GM18858 (cell line): ENCODE data around the gene OSR1.

Source experiments
- ATAC-seq: cut with Tn5 transposase; IDR thresholded peaks from one replicate; pipeline ENCODE4 v1.9.1; 2021; ENCODE audit not compliant: unreplicated experiment

Gene OSR1

DNA sequence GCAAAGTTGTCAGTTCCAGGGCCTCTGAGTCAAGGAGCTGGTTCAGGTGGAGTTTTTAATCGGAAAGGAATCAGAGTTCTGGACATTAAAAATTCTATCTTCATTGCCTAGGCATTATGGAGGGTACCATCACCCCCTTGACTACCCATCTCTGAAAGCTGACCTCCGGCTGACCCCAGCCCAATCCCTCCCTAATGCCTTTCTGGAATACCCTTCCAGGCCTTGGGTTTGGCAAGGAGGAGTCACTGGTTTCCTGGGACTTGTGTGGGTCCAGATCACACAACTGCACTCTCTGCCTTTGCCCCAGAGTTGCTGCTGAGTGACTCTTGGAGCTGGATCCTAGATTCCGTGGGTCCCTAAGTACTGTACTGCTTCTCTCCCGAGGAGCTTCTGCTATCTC lies 1.0 kb upstream of the OSR1 start:
- no peak for ATAC-seq

GRCh38 chr2:19359021-19359357 lies 566 bp upstream of the OSR1 start:
- no peak for ATAC-seq

- no peak for ATAC-seq
These were observed 801 bp downstream of the OSR1 start for GRCh38 chr2:19357402-19358241.

GRCh38 chr2:19356545-19357401 lies 1.6 kb downstream of the OSR1 start:
- ATAC-seq, result no peak

DNA sequence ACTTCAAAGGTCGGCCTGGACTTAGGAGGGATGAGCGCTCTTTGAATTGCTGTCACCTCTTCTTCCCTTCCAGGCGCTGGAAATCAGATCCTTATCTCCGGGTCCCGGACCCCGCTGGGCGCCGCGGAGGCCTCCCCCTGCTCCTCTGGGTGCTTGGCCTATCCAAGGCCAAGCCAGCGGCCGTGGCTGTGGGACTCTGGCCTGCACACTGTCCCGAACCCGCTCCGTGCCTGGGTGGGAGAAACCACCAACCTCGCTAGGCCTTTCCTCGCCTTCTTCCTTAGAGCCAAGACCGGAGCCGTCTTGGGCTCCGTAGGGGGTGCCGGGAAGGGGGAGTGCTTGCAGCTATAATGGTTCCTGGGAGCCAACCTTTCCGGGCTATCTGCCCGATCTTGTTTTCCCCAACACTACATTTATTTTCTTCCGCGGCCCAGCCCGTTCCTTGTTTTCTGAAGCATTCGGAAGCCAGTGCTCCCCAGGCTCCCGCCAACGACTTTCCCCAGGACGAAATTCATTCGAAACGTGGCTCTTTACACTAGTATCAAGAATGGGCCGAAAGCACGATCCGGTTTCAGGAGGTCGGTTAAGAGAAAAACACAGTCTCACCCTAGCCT lies 2.4 kb downstream of the OSR1 start:
- no peak for ATAC-seq

- no peak for ATAC-seq
These were observed 3.0 kb downstream of the OSR1 start for GRCh38 chr2:19355416-19355821.

GRCh38 chr2:19355014-19355405 lies 3.4 kb downstream of the OSR1 start:
- no peak for ATAC-seq

DNA sequence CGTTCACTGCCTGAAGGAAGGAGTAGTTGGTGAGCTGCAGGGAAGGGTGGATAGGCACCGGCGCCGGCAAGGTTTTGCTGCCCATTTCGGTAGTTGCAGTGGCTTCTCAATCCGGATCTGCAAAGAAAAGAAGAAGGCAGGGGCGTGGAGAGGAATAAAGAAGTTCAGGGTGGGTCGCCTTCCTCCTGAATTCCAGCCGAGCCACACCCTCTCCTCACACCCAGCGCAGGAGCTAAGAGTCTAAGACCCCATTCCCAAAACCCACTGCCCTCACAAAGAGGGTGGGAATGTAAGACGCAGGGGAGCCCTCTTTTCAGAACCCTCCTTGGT lies 4.7 kb downstream of the OSR1 start:
- no peak for ATAC-seq

GRCh38 chr2:19352946-19353720 lies 5.3 kb downstream of the OSR1 start:
- ATAC-seq, result no peak

DNA sequence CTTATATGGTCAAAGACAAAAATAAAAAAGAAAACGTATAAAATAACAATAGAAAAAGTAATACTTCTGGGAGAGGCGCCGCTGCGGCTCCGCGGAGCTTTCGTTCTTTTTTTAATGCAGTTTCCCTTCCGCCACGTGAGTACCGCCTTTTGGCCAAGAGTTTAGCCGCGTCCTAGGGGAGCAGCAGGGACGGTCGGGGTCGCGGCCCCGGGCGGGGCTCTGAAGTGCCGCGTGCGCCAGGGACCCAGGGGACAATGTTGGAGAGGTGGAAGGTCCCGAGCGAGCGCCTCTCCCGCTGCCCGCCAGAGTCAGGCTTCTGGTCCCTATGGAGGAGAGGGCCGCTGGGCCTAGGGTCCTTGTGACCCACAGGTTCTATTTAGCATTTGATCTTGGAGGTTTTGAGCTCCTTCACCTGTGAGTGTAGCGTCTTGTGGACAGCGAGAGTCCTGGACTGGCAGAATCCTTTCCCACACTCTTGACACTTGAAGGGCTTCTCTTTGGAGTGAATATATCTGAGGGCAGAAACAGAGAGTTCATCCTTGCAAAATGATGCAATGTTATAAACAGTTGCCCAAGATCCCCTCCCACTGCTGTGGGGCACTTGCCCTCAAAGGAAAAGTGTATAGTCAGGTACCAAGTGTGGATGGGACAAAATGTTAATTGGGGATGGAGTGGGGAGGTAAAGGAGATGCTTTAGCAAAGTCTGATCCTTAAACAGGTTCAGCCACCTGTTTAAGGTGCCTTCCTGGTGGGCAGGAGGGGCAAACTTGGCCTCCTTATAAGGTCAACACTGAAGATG lies 6.3 kb downstream of the OSR1 start:
- no peak for ATAC-seq

GRCh38 chr2:19351499-19351898 lies 6.9 kb downstream of the OSR1 start:
- no peak for ATAC-seq

- ATAC-seq, result no peak
These were observed 7.6 kb downstream of the OSR1 start for GRCh38 chr2:19350678-19351401.

GRCh38 chr2:19349911-19350677 lies 8.3 kb downstream of the OSR1 start:
- ATAC-seq, result no peak

DNA sequence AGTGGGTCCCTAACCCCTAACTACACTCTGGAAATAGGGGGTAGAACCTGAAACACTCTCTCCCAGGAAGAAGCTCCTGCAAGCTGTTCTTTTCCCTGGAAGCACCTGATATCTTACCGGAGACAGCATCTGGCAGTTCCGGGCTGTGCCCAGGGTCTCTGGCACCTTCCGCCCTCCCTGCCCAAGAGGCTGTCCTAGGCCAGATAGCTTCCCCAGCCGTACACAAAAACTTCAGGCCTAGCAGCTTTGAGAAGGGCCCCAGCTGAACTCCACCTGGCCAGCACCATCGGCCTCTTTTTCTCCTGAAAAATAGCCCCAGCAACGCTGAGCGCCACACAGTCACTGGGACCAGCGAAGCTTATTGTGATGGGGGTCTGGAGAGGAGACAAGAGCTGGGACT lies 9.7 kb downstream of the OSR1 start:
- no peak for ATAC-seq

- ATAC-seq, result peak; percentile 92
These were observed 10.5 kb downstream of the OSR1 start for GRCh38 chr2:19347619-19348562.

DNA sequence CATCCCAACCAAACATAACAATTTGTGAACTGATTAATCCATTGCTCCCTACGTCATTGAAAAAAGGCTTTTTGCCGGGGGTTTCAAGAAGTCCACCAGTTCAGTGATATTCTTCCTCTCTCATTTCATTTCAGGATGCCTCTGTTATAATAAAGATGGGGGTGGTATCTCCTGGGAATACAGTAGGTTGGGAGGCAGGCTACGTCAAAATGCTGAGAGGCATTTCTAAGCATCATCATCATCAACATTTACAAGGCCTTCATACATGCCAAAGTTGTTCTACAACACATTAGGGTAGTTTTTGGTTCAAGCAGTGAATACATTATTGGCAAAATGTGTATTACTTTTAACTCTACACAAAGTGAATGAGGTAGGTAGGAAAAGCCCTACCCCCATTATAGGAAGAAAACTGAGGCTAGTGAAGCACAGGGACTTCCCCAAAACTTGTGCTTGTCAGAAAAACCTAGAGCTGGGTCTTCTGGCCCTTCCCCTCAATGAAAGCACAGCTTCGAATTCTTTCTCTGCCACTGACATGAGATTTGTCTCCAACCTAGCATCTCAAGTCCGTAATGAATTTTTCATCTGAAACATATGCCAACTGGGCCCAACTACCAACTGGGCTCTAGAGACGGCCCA lies 11.3 kb downstream of the OSR1 start:
- no peak for ATAC-seq

DNA sequence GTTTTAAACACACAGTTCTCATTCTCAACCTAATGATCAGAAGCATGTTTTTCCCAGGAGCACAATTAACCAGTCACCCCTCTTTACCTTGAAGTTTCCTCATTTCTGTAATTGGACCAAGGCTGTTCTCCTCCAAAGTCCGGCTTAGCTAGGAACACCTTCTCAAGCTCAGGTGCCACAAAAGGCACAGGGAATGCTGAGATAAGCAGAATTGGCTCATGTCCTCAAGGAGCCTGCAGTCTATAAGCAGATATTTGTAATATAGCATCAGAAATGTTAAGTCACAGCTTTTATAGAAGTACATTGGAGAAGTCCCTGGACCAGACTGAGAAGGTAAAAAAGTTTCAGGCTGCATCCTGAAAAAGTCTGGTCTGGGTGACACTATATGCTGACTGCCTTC lies 20.7 kb downstream of the OSR1 start:
- no peak for ATAC-seq
